Ureter (tissue), 1 donor: ENCODE measurements around the gene NFE2L2. TPM values are rescaled to one million over a fixed set of nuclear protein-coding genes. Genes with fewer than 3 reads are reported as not detected.
"Not testable (repeated sequence)": the region's sequence is repeated elsewhere in the genome, so short reads cannot be mapped to it uniquely, and the experiment has no call there.

Experiments used
- DNase-seq: peaks from one replicate; pipeline ENCODE4 v3.0.0-alpha.2; 2020; ENCODE audit warnings: low spot score
- total RNA-seq: library from RNA; stranded (reverse); gene quantifications from one replicate; pipeline ENCODE4 v1.2.4, GENCODE V29; 2023
- donor health status: DM: yes; HTN: yes; CAD: no.

NFE2L2 gene
- total RNA-seq, result 190 TPM

GRCh38 chr2:177264693-177265587 is at the start of gene NFE2L2:
NFE2L2 (minus strand) TSS chr2:177264727; CDS start chr2:177264576, 151 bp downstream.
- peak; percentile 94 for DNase-seq

DNA sequence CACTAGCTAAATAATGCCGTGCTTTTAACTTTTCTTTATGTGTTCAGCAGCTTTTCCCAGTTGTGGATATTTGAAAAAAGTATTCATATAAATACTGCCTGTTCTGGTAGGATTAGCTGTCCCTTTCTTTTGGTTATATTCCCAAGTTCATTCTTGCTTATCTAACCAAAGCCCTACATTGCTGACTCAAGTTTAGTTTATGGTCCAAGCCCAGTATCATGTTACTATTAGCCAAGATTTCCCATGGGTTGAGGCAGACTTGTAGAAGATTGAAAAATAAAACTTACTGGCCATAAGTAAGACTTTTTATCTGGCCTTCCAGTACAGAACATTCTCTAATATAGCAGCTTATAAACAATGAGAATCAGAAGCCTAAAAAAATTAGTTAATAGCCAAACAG is 49.7 kb upstream of the NFE2L2 start:
- DNase-seq, result no peak

GRCh38 chr2:177313162-177313781 is 48.7 kb upstream of the NFE2L2 start:
- DNase-seq, result no peak

DNA sequence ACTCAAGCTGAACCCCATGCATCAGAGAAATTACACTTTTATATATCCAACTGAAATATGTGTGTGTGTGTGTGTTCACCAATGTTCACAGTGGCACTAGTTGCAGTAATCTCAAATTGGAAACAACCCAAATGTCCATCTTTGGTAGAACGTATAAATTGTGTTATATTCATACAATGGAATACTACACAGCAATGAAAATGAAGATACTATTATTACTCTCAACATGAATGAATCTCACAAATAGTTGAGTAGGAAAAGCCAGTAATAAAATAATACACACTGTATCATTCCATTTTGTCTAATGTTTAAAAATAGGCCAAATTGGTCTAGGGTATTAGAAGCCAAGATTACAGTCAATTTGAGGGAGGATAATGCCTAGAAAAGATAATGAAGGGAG is 48.0 kb upstream of the NFE2L2 start:
- no peak for DNase-seq

DNA sequence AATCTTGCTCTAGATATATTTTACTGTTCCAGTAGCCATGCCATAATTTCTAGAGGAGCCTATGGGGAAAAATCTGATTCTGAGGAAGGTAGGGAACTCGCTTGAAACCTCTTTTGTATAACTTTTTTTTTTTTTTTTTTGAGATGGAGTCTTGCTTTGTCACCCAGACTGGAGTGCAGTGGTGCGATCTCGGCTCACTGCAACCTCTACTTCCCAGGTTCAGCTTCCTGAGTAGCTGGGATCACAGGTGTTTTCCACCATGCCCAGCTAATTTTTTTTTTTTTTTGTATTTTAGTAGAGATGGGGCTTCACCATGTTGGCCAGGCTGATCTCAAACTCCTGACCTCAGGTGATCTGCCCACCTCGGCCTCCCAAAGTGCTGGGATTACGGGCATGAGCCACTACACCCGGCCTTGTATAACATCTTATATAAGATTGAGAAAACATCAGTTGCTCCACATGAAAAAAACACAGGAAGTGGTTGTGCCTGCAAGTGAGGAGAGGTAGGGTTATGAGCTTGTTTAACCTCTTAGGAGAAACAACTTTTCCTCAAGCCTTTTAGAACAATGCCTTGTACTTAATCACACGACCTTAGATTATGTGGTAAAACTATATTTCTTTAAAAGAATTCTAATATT is 45.3 kb upstream of the NFE2L2 start:
- not testable (repeated sequence) for DNase-seq

- no peak for DNase-seq
Measured at GRCh38 chr2:177306550-177306949, 42.0 kb upstream of the NFE2L2 start.

DNA sequence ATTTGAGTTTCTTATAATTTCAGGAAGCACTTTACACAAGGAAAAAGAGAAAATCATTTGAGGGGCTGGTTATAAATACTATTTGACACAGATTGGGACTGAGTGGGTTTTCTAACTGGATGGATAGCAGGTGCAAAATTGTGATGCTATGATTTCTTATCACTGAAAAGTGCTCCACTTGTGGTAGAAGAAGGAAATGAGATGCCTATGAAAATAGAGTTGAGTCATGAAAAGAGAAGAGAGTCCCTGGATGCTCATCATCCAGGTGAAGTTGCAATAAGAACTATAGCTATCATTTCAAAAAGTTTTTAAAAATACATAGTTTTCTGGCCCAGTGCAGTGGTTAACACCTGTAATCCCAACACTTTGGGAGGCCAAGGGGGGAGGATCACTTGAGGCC is 39.4 kb upstream of the NFE2L2 start:
- no peak for DNase-seq

DNA sequence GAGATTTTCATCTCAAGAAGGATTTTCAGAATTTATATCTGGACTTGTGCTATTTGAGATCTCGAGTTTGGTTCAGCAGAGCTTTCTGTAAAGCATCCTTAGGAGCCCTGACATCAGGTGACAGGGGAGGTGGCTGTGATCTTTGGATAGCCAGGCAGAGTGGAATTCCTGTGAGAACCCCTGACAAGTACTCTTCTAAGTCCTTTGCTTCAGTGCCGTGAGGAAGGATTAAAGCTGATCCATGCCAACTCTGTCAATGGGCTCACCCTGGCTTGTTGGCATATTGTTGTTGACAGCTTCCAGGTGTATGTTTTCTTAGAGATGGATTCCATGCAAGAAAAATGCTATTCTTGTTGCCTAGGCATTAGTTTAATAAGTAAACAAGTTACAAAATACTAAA is 38.0 kb upstream of the NFE2L2 start:
- no peak for DNase-seq

- no peak for DNase-seq
Measured at GRCh38 chr2:177298191-177298590, 33.7 kb upstream of the NFE2L2 start.

DNA sequence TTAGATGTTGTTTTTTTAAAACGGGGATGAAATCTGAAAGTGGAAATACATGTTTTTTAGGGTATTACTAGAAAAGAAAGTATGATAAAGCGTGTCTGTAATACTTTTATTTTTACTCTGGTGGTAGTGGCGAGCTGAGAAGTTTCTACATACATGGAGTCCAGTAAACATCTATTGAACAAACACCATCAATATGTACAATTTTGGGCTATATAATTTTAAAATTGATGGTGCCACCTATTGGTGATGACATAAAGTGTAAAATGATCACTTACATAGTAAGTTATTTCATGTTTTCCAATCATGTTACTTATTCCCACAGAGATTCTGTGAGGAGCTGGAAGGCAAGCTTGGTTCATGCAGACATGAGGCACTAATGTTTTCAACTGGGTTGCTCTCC is 31.5 kb upstream of the NFE2L2 start:
- no peak for DNase-seq

DNA sequence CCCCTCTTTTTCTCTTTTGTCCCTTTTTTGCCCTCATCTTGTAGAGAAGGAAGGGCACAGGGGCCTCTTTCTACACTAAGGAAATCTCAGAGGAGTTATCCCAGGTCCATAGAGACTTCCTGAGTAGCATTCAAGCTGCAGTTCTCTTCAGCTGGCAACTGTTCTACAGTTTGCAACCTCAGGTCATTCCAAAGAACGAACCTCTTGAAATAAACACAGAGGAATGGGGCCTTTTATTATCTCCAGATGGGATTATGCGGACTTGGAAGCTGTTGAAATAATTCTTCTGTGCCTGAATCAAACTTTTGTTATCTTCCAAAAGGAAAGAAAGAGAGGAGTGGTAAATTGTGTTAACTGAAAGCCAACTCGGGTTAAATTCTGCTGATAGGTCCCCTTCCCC is 31.0 kb upstream of the NFE2L2 start:
- DNase-seq, result no peak

GRCh38 chr2:177291701-177292100 is 27.2 kb upstream of the NFE2L2 start:
- DNase-seq, result no peak

GRCh38 chr2:177289824-177290628 is 25.5 kb upstream of the NFE2L2 start:
- no peak for DNase-seq

GRCh38 chr2:177287814-177288213 is 23.3 kb upstream of the NFE2L2 start:
- DNase-seq, result no peak

DNA sequence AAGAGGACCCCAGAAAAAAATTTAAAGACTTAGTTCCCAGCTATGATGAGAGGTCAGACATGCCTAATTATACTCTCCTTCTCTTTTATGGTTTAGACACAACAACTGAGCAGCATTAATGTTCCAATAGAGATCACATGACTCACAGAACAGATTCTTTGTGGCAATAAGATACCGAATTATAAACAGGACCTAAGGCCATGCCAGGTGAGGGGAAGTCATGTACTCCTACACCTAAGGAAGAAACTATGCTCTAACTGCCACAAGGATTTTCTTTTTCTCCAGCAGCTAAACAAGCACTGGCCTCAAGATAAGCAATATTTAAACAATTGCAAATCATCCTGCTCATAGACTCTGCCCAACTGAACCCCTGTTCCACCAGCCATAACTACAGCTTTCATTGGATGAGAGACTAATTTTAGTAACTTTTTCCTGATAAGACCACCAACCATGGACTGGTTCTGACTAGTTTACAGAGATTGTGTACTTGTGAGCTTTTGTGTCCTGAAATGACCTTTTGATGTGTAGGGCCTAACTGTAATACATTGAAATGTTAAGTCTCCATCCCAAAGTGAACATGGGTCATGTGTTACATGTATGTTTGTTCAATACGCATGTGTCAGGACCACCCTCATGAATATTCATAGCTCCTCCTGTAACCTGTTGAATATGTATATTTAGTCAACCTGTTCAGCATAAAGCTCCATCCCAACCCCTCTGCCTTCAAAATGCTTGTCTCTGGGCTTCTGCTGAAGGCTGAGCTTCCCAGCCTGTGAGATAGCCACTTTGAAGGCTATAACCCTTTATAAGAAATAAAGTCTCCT is 21.6 kb upstream of the NFE2L2 start:
- DNase-seq, result no peak

GRCh38 chr2:177284531-177284930 is 20.0 kb upstream of the NFE2L2 start:
- no peak for DNase-seq

DNA sequence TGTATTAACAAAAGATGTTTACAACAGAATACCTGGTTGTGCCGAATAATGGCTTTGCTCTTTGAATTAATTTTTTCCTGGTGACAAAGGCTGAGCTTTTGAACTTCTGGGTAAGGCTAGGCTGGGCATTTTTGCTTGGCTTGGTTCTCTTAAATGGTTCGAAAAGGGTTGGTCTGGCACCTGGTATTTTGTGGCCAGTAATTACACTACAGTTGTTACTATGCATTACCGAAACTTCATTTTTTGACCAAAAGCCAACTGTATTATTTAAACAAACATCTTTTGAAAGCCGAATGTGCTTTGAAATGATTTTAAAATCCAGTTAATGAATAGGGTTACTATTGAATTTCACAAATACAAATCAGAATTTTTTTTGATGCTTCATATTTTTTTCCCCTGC is 19.4 kb upstream of the NFE2L2 start:
- no peak for DNase-seq

GRCh38 chr2:177282787-177283572 is 18.5 kb upstream of the NFE2L2 start:
- no peak for DNase-seq

DNA sequence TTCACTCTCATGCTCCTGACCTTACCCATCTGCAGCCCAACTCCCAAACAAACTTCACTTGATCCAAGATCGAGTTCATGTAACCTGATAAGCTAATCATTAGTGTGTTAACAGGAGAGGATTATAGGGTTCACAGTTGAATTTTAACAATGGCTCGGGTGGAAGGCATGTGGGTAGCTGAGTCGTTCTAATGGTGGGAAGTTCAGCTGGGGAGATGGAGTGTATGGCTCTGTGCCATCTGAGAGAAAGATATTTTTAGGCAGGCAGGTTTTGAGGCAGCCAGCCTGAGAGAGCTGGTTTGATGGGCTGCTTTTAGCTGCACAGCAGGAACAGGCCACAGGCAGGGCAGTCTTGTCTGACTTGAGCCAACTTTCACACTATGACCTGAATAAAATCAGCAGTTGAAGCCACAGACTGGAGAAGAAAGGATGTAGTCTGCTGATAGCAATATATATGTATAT is 17.7 kb upstream of the NFE2L2 start:
- peak; percentile 56 for DNase-seq
